Adipocyte (in vitro differentiated cells): ENCODE results near the gene NELFE.

Experiments
- DNase-seq: peaks from one replicate; pipeline ENCODE4 v3.0.0-alpha.2; 2015; ENCODE audit warnings: low read depth
- H3K27me3 ChIP-seq: replicated peaks from 2 replicates; pipeline ENCODE4 v1.7.0; 2013; ENCODE audit warnings: mild to moderate bottlenecking, low read length, moderate library complexity; ENCODE audit not compliant: control insufficient read depth, insufficient read depth
- H3K36me3 ChIP-seq: 2 replicates; pipeline ENCODE4 v1.7.0; 2013; ENCODE audit warnings: low read length, mild to moderate bottlenecking, moderate library complexity; ENCODE audit not compliant: control insufficient read depth, insufficient read depth, severe bottlenecking
- H3K4me1 ChIP-seq: 2 replicates; pipeline ENCODE4 v1.7.0; 2013; ENCODE audit warnings: mild to moderate bottlenecking, low read length, moderate library complexity; ENCODE audit not compliant: control insufficient read depth, insufficient read depth
- H3K4me3 ChIP-seq: 2 replicates; pipeline ENCODE4 v1.7.0; 2013; ENCODE audit warnings: mild to moderate bottlenecking, low read length, moderate library complexity
- H3K9ac ChIP-seq: 2 replicates; pipeline ENCODE4 v1.7.0; 2013; ENCODE audit warnings: mild to moderate bottlenecking, low read length, moderate library complexity
- H3K9me3 ChIP-seq: 2 replicates; pipeline ENCODE4 v1.7.0; 2013; ENCODE audit warnings: mild to moderate bottlenecking, low read length, moderate library complexity; ENCODE audit not compliant: control insufficient read depth

The NELFE gene

GRCh38 chr6:31961616-31962015 is 2.8 kb upstream of the NELFE start:
- no peak for DNase-seq
- Histone ChIP-seq H3K4me1 (peaks cover 18% of the 10 kb centered on the region), H3K9me3 (no peaks in the 10 kb centered on the region), H3K9ac (no peak overlapping the region), H3K27me3 (no peaks in the 10 kb centered on the region), H3K36me3 (peaks cover 67% of the 10 kb centered on the region), H3K4me3 (no peak overlapping the region)

DNA sequence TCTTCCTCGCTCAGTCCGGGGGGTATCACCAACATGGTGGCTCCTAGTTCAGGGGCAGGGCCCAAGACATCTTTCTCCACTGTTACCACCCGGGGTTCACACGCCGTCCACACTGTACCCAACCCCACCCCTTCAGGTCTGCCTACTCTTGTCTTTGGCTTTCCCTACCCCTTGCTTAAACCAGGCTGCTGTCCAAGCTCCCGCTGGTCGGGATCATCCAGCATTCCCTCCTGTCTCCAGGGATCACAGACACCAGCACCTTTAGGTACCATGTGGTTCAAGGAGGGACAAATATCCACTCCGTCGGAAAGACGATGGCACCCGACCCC is 395 bp downstream of the NELFE start:
- peak overlapping the region; percentile 99 for H3K4me3 ChIP-seq
- peak overlapping the region; percentile 99 for H3K9ac ChIP-seq
- no peaks in the 10 kb centered on the region for H3K27me3 ChIP-seq
- DNase-seq = peak; percentile 33
- H3K9me3 ChIP-seq = no peaks in the 10 kb centered on the region
- H3K36me3 ChIP-seq = peaks cover 64% of the 10 kb centered on the region
- peaks cover 18% of the 10 kb centered on the region for H3K4me1 ChIP-seq

- H3K27me3 ChIP-seq = no peaks in the 10 kb centered on the region
- H3K36me3 ChIP-seq = peaks cover 59% of the 10 kb centered on the region
- peaks cover 18% of the 10 kb centered on the region for H3K4me1 ChIP-seq
- DNase-seq = no peak
- no peaks in the 10 kb centered on the region for H3K9me3 ChIP-seq
- H3K9ac ChIP-seq = peak overlapping the region; percentile 99
- H3K4me3 ChIP-seq = no peak overlapping the region
Measured at GRCh38 chr6:31956796-31957195, 2.0 kb downstream of the NELFE start.

DNA sequence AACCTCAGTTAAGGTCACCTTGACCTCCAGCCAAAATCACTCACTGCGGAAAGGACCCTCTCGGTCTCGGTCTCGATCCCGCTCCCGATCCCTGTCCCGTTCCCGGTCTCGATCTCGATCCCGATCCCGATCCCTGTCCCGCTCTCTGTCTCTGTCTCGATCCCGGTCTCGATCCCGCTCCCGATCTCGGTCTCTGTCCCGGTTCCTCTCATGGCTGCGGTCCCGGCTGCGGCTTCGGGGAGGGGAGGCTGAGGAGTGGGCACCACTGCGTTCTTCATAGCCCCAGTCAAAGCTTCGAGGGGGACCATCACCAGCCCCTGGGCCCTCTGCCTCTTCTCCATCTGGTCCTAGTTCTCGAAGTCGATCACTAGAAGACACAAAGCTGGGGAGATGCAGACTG is 4.3 kb downstream of the NELFE start:
- peaks cover 50% of the 10 kb centered on the region for H3K36me3 ChIP-seq
- H3K4me1 ChIP-seq = peaks cover 22% of the 10 kb centered on the region
- H3K27me3 ChIP-seq = no peaks in the 10 kb centered on the region
- H3K9ac ChIP-seq = no peak overlapping the region
- H3K4me3 ChIP-seq = no peak overlapping the region
- H3K9me3 ChIP-seq = no peaks in the 10 kb centered on the region
- DNase-seq = no peak

GRCh38 chr6:31952890-31953289 is 5.9 kb downstream of the NELFE start:
- H3K9me3 ChIP-seq = no peaks in the 10 kb centered on the region
- peaks cover 26% of the 10 kb centered on the region for H3K4me1 ChIP-seq
- peaks cover 50% of the 10 kb centered on the region for H3K36me3 ChIP-seq
- no peak for DNase-seq
- no peaks in the 10 kb centered on the region for H3K27me3 ChIP-seq
- H3K4me3 ChIP-seq = no peak overlapping the region
- H3K9ac ChIP-seq = peak overlapping the region; percentile 41

- H3K4me3 ChIP-seq = no peak overlapping the region
- no peaks in the 10 kb centered on the region for H3K9me3 ChIP-seq
- peak overlapping the region; percentile 41 for H3K9ac ChIP-seq
- peak; percentile 87 for DNase-seq
- peaks cover 21% of the 10 kb centered on the region for H3K4me1 ChIP-seq
- H3K36me3 ChIP-seq = peaks cover 50% of the 10 kb centered on the region
- H3K27me3 ChIP-seq = no peaks in the 10 kb centered on the region
Measured at GRCh38 chr6:31952140-31952805, 6.5 kb downstream of the NELFE start.

DNA sequence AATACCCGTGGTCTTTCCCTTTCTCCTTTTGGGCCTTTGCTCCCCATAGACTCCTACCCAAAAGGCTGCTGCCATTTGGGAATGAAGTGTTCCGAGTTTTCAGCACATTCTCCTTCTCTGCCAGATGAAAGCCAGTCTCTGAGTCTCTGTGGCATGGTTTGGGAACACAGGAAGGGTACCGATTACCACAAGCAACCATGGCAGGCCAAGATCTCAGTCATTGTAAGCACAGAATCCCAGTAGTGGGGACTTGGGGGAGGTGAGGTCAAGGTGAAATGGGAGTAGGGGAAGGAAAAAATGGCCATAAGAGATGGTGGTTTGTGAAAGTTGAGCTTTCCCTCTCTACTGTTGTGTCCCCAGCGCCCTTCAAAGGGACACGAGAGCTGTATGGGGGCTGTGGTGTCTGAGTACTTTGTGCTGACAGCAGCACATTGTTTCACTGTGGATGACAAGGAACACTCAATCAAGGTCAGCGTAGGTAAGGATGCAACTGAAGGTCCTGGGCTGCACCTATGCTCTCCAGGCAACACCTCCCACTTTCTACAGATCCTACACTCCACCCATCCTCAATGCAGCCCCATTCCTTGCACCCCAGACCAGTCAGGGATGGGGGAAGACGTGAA is 8.7 kb downstream of the NELFE start:
- DNase-seq = no peak
- H3K4me1 ChIP-seq = peaks cover 34% of the 10 kb centered on the region
- H3K4me3 ChIP-seq = no peak overlapping the region
- H3K9ac ChIP-seq = no peak overlapping the region
- H3K36me3 ChIP-seq = peaks cover 35% of the 10 kb centered on the region
- H3K9me3 ChIP-seq = no peaks in the 10 kb centered on the region
- no peaks in the 10 kb centered on the region for H3K27me3 ChIP-seq

GRCh38 chr6:31948753-31949413 is 9.9 kb downstream of the NELFE start:
- peaks cover 38% of the 10 kb centered on the region for H3K4me1 ChIP-seq

GRCh38 chr6:31948306-31948705 is 10.5 kb downstream of the NELFE start:
- Histone ChIP-seq H3K9ac (no peak overlapping the region), H3K4me3 (no peak overlapping the region), H3K9me3 (no peaks in the 10 kb centered on the region), H3K36me3 (peaks cover 18% of the 10 kb centered on the region), H3K27me3 (no peaks in the 10 kb centered on the region), H3K4me1 (peaks cover 38% of the 10 kb centered on the region)
- DNase-seq = no peak

More at GRCh38 chr6:31948753-31949413, 9.9 kb downstream of the NELFE start:
- Histone ChIP-seq H3K9ac (no peak overlapping the region), H3K4me3 (no peak overlapping the region), H3K36me3 (peaks cover 23% of the 10 kb centered on the region), H3K9me3 (no peaks in the 10 kb centered on the region), H3K27me3 (no peaks in the 10 kb centered on the region)
- DNase-seq = no peak

DNA sequence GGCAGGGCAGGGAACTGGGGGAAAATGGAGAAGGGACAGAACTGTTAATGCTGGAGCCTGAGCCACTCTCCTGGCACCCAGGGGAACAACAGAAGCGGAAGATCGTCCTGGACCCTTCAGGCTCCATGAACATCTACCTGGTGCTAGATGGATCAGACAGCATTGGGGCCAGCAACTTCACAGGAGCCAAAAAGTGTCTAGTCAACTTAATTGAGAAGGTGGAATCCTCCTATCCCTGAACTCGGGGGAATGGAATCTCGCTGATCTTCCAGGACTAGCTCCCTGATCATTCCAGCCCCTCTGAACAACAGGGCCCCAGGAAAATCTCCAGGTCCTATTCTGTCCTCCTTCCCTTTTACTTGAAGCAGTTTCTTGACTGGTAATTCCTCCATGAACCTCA is 10.9 kb downstream of the NELFE start:
- no peak for DNase-seq
- Histone ChIP-seq H3K4me1 (peaks cover 38% of the 10 kb centered on the region), H3K9ac (no peak overlapping the region), H3K36me3 (peaks cover 13% of the 10 kb centered on the region), H3K4me3 (no peak overlapping the region), H3K27me3 (no peaks in the 10 kb centered on the region), H3K9me3 (no peaks in the 10 kb centered on the region)

- H3K9me3 ChIP-seq = no peaks in the 10 kb centered on the region
- H3K4me1 ChIP-seq = peaks cover 38% of the 10 kb centered on the region
- no peak overlapping the region for H3K9ac ChIP-seq
- H3K27me3 ChIP-seq = no peaks in the 10 kb centered on the region
- no peak overlapping the region for H3K4me3 ChIP-seq
- H3K36me3 ChIP-seq = peaks cover 11% of the 10 kb centered on the region
- DNase-seq = no peak
Measured at GRCh38 chr6:31947070-31947675, 11.6 kb downstream of the NELFE start.
